ENCODE measurements around the gene ZNF511. TPM values are rescaled to one million over a fixed set of nuclear protein-coding genes. Genes with fewer than 3 reads are reported as not detected.
A peak's percentile ranks its signal among the peaks of the same experiment; 100 is the strongest.

Gene ZNF511
- total RNA-seq, 1 experiment from 2014 or later = 37.9 TPM

- DNase-seq (ENCODE audit: low read depth in 1 of 2, low spot score in 2 of 2) = no peak
- Histone ChIP-seq H3K9me3 (replicated peaks) (0 out of 2 replicates have a peak, but pooled peaks cover 3% of the 10 kb centered on the region), H3K27ac (no peak overlapping the region), H3K4me1 (replicated peaks) (peaks cover 14% of the 10 kb centered on the region), H3K36me3 (no peaks in the 10 kb centered on the region), H3K4me3 (peak overlapping the region; percentile 10; the same call in 1 of the 2 replicates), H3K27me3 (replicated peaks) (peaks cover 57% of the 10 kb centered on the region)
Observed at GRCh38 chr10:133334503-133335245, 26.0 kb downstream of the ZNF511 start.

GRCh38 chr10:133335246-133336117 lies 26.8 kb downstream of the ZNF511 start:
- Histone ChIP-seq H3K27ac (no peak overlapping the region), H3K9me3 (replicated peaks) (0 out of 2 replicates have a peak, but pooled peaks cover 3% of the 10 kb centered on the region), H3K4me3 (peak overlapping the region; percentile 10; the same call in 1 of the 2 replicates), H3K27me3 (replicated peaks) (peaks cover 63% of the 10 kb centered on the region), H3K36me3 (no peaks in the 10 kb centered on the region), H3K4me1 (replicated peaks) (peaks cover 15% of the 10 kb centered on the region)
- DNase-seq (ENCODE audit: low read depth in 1 of 2, low spot score in 2 of 2) = no peak

GRCh38 chr10:133336118-133336576 lies 27.4 kb downstream of the ZNF511 start:
- no peak for DNase-seq (ENCODE audit: low read depth in 1 of 2, low spot score in 2 of 2)
- Histone ChIP-seq H3K36me3 (no peaks in the 10 kb centered on the region), H3K4me3 (no peak overlapping the region), H3K27me3 (replicated peaks) (peaks cover 65% of the 10 kb centered on the region), H3K4me1 (replicated peaks) (peaks cover 15% of the 10 kb centered on the region), H3K9me3 (replicated peaks) (peaks cover 6% of the 10 kb centered on the region; the same call in 1 of the 2 replicates), H3K27ac (no peak overlapping the region)

- H3K27ac ChIP-seq = no peak within 1 kb of the TSS
- no peak within 1 kb of the TSS for H3K4me3 ChIP-seq
- H3K36me3 ChIP-seq = no peaks in the 10 kb centered on the region
- peaks cover 6% of the 10 kb centered on the region; the same call in 1 of the 2 replicates for H3K9me3 ChIP-seq (replicated peaks)
- peaks cover 15% of the 10 kb centered on the region for H3K4me1 ChIP-seq (replicated peaks)
- no peak for DNase-seq (ENCODE audit: low read depth in 1 of 2, low spot score in 2 of 2)
- peaks cover 65% of the 10 kb centered on the region for H3K27me3 ChIP-seq (replicated peaks)
Observed at GRCh38 chr10:133336577-133337369, 28.1 kb downstream of the ZNF511 start, which contains the start of gene CALY. Gene CALY, minus strand, starts transcription at chr10:133336896. Its CDS starts 7,907 bp downstream, at chr10:133328989.

- Histone ChIP-seq H3K27me3 (replicated peaks) (peaks cover 65% of the 10 kb centered on the region), H3K27ac (no peak overlapping the region), H3K4me1 (replicated peaks) (peaks cover 15% of the 10 kb centered on the region), H3K36me3 (no peaks in the 10 kb centered on the region), H3K9me3 (replicated peaks) (peaks cover 6% of the 10 kb centered on the region; the same call in 1 of the 2 replicates), H3K4me3 (no peak overlapping the region)
- DNase-seq (ENCODE audit: low read depth in 1 of 2, low spot score in 2 of 2) = no peak
Observed at GRCh38 chr10:133337370-133337725, 28.6 kb downstream of the ZNF511 start.

- H3K27me3 ChIP-seq (replicated peaks) = peaks cover 67% of the 10 kb centered on the region
- H3K4me1 ChIP-seq (replicated peaks) = peaks cover 15% of the 10 kb centered on the region
- no peak overlapping the region for H3K27ac ChIP-seq
- peaks cover 6% of the 10 kb centered on the region; the same call in 1 of the 2 replicates for H3K9me3 ChIP-seq (replicated peaks)
- DNase-seq (ENCODE audit: low read depth in 1 of 2, low spot score in 2 of 2) = no peak
- no peak overlapping the region for H3K4me3 ChIP-seq
- H3K36me3 ChIP-seq = no peaks in the 10 kb centered on the region
Observed at GRCh38 chr10:133338080-133339071, 29.7 kb downstream of the ZNF511 start.

GRCh38 chr10:133339708-133340380 lies 31.1 kb downstream of the ZNF511 start:
- DNase-seq (ENCODE audit: low read depth in 1 of 2, low spot score in 2 of 2) = no peak
- peaks cover 63% of the 10 kb centered on the region for H3K27me3 ChIP-seq (replicated peaks)
- H3K9me3 ChIP-seq (replicated peaks) = peaks cover 6% of the 10 kb centered on the region; the same call in 1 of the 2 replicates
- no peaks in the 10 kb centered on the region for H3K36me3 ChIP-seq
- peaks cover 13% of the 10 kb centered on the region for H3K4me1 ChIP-seq (replicated peaks)
- H3K27ac ChIP-seq = no peak overlapping the region
- H3K4me3 ChIP-seq = no peak overlapping the region

GRCh38 chr10:133341983-133342382 lies 33.3 kb downstream of the ZNF511 start:
- Histone ChIP-seq H3K36me3 (no peaks in the 10 kb centered on the region), H3K4me1 (replicated peaks) (0 out of 2 replicates have a peak, but pooled peaks cover 4% of the 10 kb centered on the region), H3K4me3 (no peak overlapping the region), H3K27ac (no peak overlapping the region), H3K9me3 (replicated peaks) (peaks cover 6% of the 10 kb centered on the region; the same call in 1 of the 2 replicates), H3K27me3 (replicated peaks) (peaks cover 56% of the 10 kb centered on the region)
- DNase-seq (ENCODE audit: low read depth in 1 of 2, low spot score in 2 of 2) = no peak

GRCh38 chr10:133342942-133343341 lies 34.2 kb downstream of the ZNF511 start:
- Histone ChIP-seq H3K4me3 (no peak overlapping the region), H3K9me3 (replicated peaks) (peaks cover 6% of the 10 kb centered on the region; the same call in 1 of the 2 replicates), H3K27me3 (replicated peaks) (peaks cover 48% of the 10 kb centered on the region), H3K27ac (no peak overlapping the region), H3K36me3 (no peaks in the 10 kb centered on the region), H3K4me1 (replicated peaks) (0 out of 2 replicates have a peak, but pooled peaks cover 4% of the 10 kb centered on the region)
- no peak for DNase-seq (ENCODE audit: low read depth in 1 of 2, low spot score in 2 of 2)

- H3K4me3 ChIP-seq = no peak overlapping the region
- H3K4me1 ChIP-seq (replicated peaks) = 0 out of 2 replicates have a peak, but pooled peaks cover 4% of the 10 kb centered on the region
- peaks cover 3% of the 10 kb centered on the region; the same call in 1 of the 2 replicates for H3K9me3 ChIP-seq (replicated peaks)
- no peak overlapping the region for H3K27ac ChIP-seq
- DNase-seq (ENCODE audit: low read depth in 1 of 2, low spot score in 2 of 2) = no peak
- H3K27me3 ChIP-seq (replicated peaks) = peaks cover 48% of the 10 kb centered on the region
- H3K36me3 ChIP-seq = no peaks in the 10 kb centered on the region
Observed at GRCh38 chr10:133343558-133343957, 34.8 kb downstream of the ZNF511 start.

GRCh38 chr10:133344236-133344635 lies 35.5 kb downstream of the ZNF511 start:
- no peak overlapping the region for H3K4me3 ChIP-seq
- no peaks in the 10 kb centered on the region for H3K36me3 ChIP-seq
- 0 out of 2 replicates have a peak, but pooled peaks cover 4% of the 10 kb centered on the region for H3K4me1 ChIP-seq (replicated peaks)
- no peak for DNase-seq (ENCODE audit: low read depth in 1 of 2, low spot score in 2 of 2)
- no peak overlapping the region for H3K27ac ChIP-seq
- peaks cover 48% of the 10 kb centered on the region for H3K27me3 ChIP-seq (replicated peaks)
- peaks cover 3% of the 10 kb centered on the region; the same call in 1 of the 2 replicates for H3K9me3 ChIP-seq (replicated peaks)

GRCh38 chr10:133346413-133346812 lies 37.7 kb downstream of the ZNF511 start:
- Histone ChIP-seq H3K4me1 (replicated peaks) (no peaks in the 10 kb centered on the region), H3K27me3 (replicated peaks) (peaks cover 34% of the 10 kb centered on the region), H3K27ac (no peak overlapping the region), H3K9me3 (replicated peaks) (no peaks in the 10 kb centered on the region), H3K4me3 (no peak overlapping the region), H3K36me3 (no peaks in the 10 kb centered on the region)
- no peak for DNase-seq (ENCODE audit: low read depth in 1 of 2, low spot score in 2 of 2)

Data from SJSA1 (cell line).